GM23338 (cell line): ENCODE data around the gene PAX5. TPM values are rescaled to one million over a fixed set of nuclear protein-coding genes. Genes with fewer than 3 reads are reported as not detected.

Experiments used
- ATAC-seq: fragments of 200-7000 bp; cut with Tn5 transposase; 3 replicates; pipeline ENCODE4 v1.9.1; 2020
- DNase-seq: peaks from one replicate; pipeline ENCODE4 v3.0.0-alpha.2; 2015; ENCODE audit warnings: low spot score
- H2AFZ ChIP-seq: fragments of 200-600 bp; sonication (generic); 2 replicates; pipeline ENCODE4 v1.8.0; 2016; ENCODE audit warnings: antibody characterized with exemption, mild to moderate bottlenecking, moderate library complexity
- H3F3A ChIP-seq: fragments of 200-600 bp; sonication (generic); replicated peaks from 2 replicates; pipeline ENCODE4 v1.8.0; 2017; ENCODE audit warnings: antibody characterized with exemption, mixed run types, low read depth
- H3K27ac ChIP-seq: fragments of 200-600 bp; sonication (generic); 2 replicates; pipeline ENCODE4 v1.6.1; 2016; ENCODE audit warnings: low read depth
- H3K27me3 ChIP-seq: fragments of 200-600 bp; sonication (generic); 2 replicates; pipeline ENCODE4 v1.8.0; 2016; ENCODE audit warnings: mild to moderate bottlenecking, mixed run types, moderate library complexity; ENCODE audit not compliant: insufficient read depth
- H3K36me3 ChIP-seq: fragments of 200-600 bp; sonication (generic); 2 replicates; pipeline ENCODE4 v1.8.0; 2016; ENCODE audit warnings: mild to moderate bottlenecking; ENCODE audit not compliant: insufficient read depth
- H3K4me1 ChIP-seq: fragments of 200-600 bp; sonication (generic); 2 replicates; pipeline ENCODE4 v1.8.0; 2016; ENCODE audit warnings: mild to moderate bottlenecking, moderate library complexity; ENCODE audit not compliant: insufficient read depth
- H3K4me2 ChIP-seq: fragments of 200-600 bp; sonication (generic); 2 replicates; pipeline ENCODE4 v1.7.1; 2017; ENCODE audit warnings: mixed run types
- H3K4me3 ChIP-seq: fragments of 200-600 bp; sonication (generic); 2 replicates; pipeline ENCODE4 v1.6.1; 2016; ENCODE audit warnings: mixed run types
- H3K79me2 ChIP-seq: fragments of 200-600 bp; sonication (generic); replicated peaks from 2 replicates; pipeline ENCODE4 v1.8.0; 2017; ENCODE audit warnings: mild to moderate bottlenecking; ENCODE audit not compliant: insufficient read depth
- H3K9me2 ChIP-seq: fragments of 200-600 bp; sonication (generic); 2 replicates; pipeline ENCODE4 v1.8.0; 2017; ENCODE audit not compliant: insufficient read depth
- H4K20me1 ChIP-seq: fragments of 200-600 bp; sonication (generic); replicated peaks from 2 replicates; pipeline ENCODE4 v1.8.0; 2017; ENCODE audit warnings: mild to moderate bottlenecking; ENCODE audit not compliant: insufficient read depth
- H3K27ac Mint-ChIP-seq: 2 replicates; pipeline ENCODE4 v1.8.0; 2020; ENCODE audit warnings: inconsistent platforms, mild to moderate bottlenecking, moderate library complexity, mixed read lengths
- H3K27me3 Mint-ChIP-seq: 3 replicates; pipeline ENCODE4 v1.8.0; 2022; ENCODE audit warnings: low read depth, mild to moderate bottlenecking, moderate library complexity, mixed read lengths, inconsistent platforms; ENCODE audit not compliant: insufficient read depth, poor library complexity
- H3K36me3 Mint-ChIP-seq: 3 replicates; pipeline ENCODE4 v1.8.0; 2021; ENCODE audit warnings: low read depth, mild to moderate bottlenecking, inconsistent platforms, moderate library complexity, mixed read lengths
- H3K4me1 Mint-ChIP-seq: 3 replicates; pipeline ENCODE4 v1.8.0; 2020; ENCODE audit warnings: mild to moderate bottlenecking, inconsistent platforms, mixed read lengths
- H3K4me3 Mint-ChIP-seq: 3 replicates; pipeline ENCODE4 v1.8.0; 2021; ENCODE audit warnings: moderate library complexity, mild to moderate bottlenecking, inconsistent platforms, mixed read lengths
- H3K9me3 Mint-ChIP-seq: 3 replicates; pipeline ENCODE4 v1.8.0; 2020; ENCODE audit warnings: moderate library complexity, mild to moderate bottlenecking, inconsistent platforms, mixed read lengths
- CREB1 ChIP-seq: fragments of 250-450 bp; sonication (Bioruptor Pico); IDR thresholded peaks from 2 replicates; pipeline ENCODE4 v1.5.0; 2020; ENCODE audit warnings: low read depth, mild to moderate bottlenecking, moderate library complexity
- CTCF ChIP-seq, 2 experiments: fragments of 200-600 bp in 1 of 2; sonication (generic) in 1 of 2; conservative IDR thresholded peaks; 2 replicates each; pipeline versions ENCODE4 v1.5.1 to v1.6.1; 2016 to 2017; ENCODE audit warnings: antibody characterized with exemption in 2 of 2, low read depth in 2 of 2, mild to moderate bottlenecking in 2 of 2, moderate library complexity in 1 of 2
- ETS1 ChIP-seq: IDR thresholded peaks from 2 replicates; pipeline ENCODE4 v1.6.1; 2016; ENCODE audit warnings: antibody characterized with exemption
- EZH2 ChIP-seq: fragments of 200-600 bp; sonication (generic); IDR thresholded peaks from one replicate; pipeline ENCODE4 v1.8.0; 2017; ENCODE audit warnings: antibody characterized with exemption, mild to moderate bottlenecking, low read depth; ENCODE audit not compliant: unreplicated experiment
- EZH2phosphoT487 ChIP-seq: fragments of 200-600 bp; sonication (generic); IDR thresholded peaks from one replicate; pipeline ENCODE4 v1.8.1; 2018; ENCODE audit warnings: antibody characterized with exemption; ENCODE audit not compliant: unreplicated experiment
- JUNB ChIP-seq: IDR thresholded peaks from one replicate; pipeline ENCODE4 v1.6.1; 2016; ENCODE audit warnings: antibody characterized with exemption; ENCODE audit not compliant: unreplicated experiment
- NANOG ChIP-seq: IDR thresholded peaks from 2 replicates; pipeline ENCODE4 v1.6.1; 2016; ENCODE audit warnings: antibody characterized with exemption, borderline replicate concordance
- POLR2AphosphoS5 ChIP-seq: IDR thresholded peaks from 2 replicates; pipeline ENCODE4 v1.6.1; 2016; ENCODE audit warnings: antibody characterized with exemption, low read depth
- REST ChIP-seq: IDR thresholded peaks from one replicate; pipeline ENCODE4 v1.6.1; 2018; ENCODE audit warnings: antibody characterized with exemption; ENCODE audit not compliant: unreplicated experiment
- STAT1 ChIP-seq: IDR thresholded peaks from one replicate; pipeline ENCODE4 v1.6.1; 2016; ENCODE audit warnings: antibody characterized with exemption; ENCODE audit not compliant: unreplicated experiment
- ZNF114 ChIP-seq: fragments of 250-450 bp; sonication (Bioruptor Pico); IDR thresholded peaks from 2 replicates; pipeline ENCODE4 v1.5.0; 2020; ENCODE audit warnings: mild to moderate bottlenecking, moderate library complexity
- ZNF331 ChIP-seq: fragments of 250-450 bp; sonication (Bioruptor Pico); IDR thresholded peaks from 2 replicates; pipeline ENCODE4 v1.5.0; 2020; ENCODE audit warnings: low read depth, mild to moderate bottlenecking, moderate library complexity
- ZNF462 ChIP-seq: fragments of 250-450 bp; sonication (Bioruptor Pico); IDR thresholded peaks from 2 replicates; pipeline ENCODE4 v1.5.0; 2020; ENCODE audit warnings: mild to moderate bottlenecking, moderate library complexity
- polyA plus RNA-seq: library from polyadenylated mRNA; unstranded; fragments of >200 nt; fragmentation: Nextera tagmentation; extraction: Ambion mirVana; gene quantifications from 2 replicates; pipeline ENCODE4 v1.2.1, GENCODE V29; 2016
- total RNA-seq: library from RNA; depleted of rRNA; stranded (reverse); fragments of >200 nt; shearing (Covaris generic); gene quantifications from 2 replicates; pipeline ENCODE4 v1.2.3, GENCODE V29; 2014

PAX5 gene
- total and polyA plus RNA-seq, 2 experiments from 2014 or later = 0.17 to 0.60 TPM

- Histone ChIP-seq H3K4me3 (no peak overlapping the region), H3K4me1 (no peaks in the 10 kb centered on the region), H3K79me2 (no peaks in the 10 kb centered on the region), H4K20me1 (no peaks in the 10 kb centered on the region), H3K36me3 (no peaks in the 10 kb centered on the region), H3K9me2 (0 out of 2 replicates have a peak, but pooled peaks cover 5% of the 10 kb centered on the region), H3K27ac (no peak overlapping the region), H3K27me3 (no peaks in the 10 kb centered on the region), H3K4me2 (no peak overlapping the region), H3F3A (no peaks in the 10 kb centered on the region), H2AFZ (no peak overlapping the region)
- Mint-ChIP-seq H3K4me1 (peaks cover 18% of the 10 kb centered on the region), H3K36me3 (no peaks in the 10 kb centered on the region), H3K27me3 (peaks cover 18% of the 10 kb centered on the region), H3K27ac (no peak overlapping the region), H3K9me3 (no peaks in the 10 kb centered on the region; the same call in 2 of the 3 replicates), H3K4me3 (no peak overlapping the region)
- no peak for DNase-seq
- no peak for ATAC-seq
- no peak for TF ChIP-seq EZH2
- no peak for TF ChIP-seq NANOG
- no peak for TF ChIP-seq ZNF114 (CRISPR knock-in tag)
- no peak for TF ChIP-seq EZH2phosphoT487
- no peak for TF ChIP-seq CREB1 (CRISPR knock-in tag)
- TF ChIP-seq ZNF462 (CRISPR knock-in tag) = no peak
- no peak for TF ChIP-seq ZNF331 (CRISPR knock-in tag)
- no peak for TF ChIP-seq STAT1
- no peak for TF ChIP-seq JUNB
- TF ChIP-seq CTCF (conservative IDR thresholded peaks at IDR 0.05; ENCODE audit: low read depth in 2 of 2) = no peak
- TF ChIP-seq POLR2AphosphoS5 = no peak
- no peak for TF ChIP-seq REST
- no peak for TF ChIP-seq ETS1
These were observed 185.1 kb downstream of the PAX5 start for GRCh38 chr9:36848946-36849345.
